HG03457 (cell line): ENCODE data around the gene DAZAP1.

ENCODE experiments used
- ATAC-seq: cut with Tn5 transposase; IDR thresholded peaks from one replicate; pipeline ENCODE4 v1.9.1; 2021; ENCODE audit warnings: moderate number of reproducible peaks; ENCODE audit not compliant: unreplicated experiment

The DAZAP1 gene

DNA sequence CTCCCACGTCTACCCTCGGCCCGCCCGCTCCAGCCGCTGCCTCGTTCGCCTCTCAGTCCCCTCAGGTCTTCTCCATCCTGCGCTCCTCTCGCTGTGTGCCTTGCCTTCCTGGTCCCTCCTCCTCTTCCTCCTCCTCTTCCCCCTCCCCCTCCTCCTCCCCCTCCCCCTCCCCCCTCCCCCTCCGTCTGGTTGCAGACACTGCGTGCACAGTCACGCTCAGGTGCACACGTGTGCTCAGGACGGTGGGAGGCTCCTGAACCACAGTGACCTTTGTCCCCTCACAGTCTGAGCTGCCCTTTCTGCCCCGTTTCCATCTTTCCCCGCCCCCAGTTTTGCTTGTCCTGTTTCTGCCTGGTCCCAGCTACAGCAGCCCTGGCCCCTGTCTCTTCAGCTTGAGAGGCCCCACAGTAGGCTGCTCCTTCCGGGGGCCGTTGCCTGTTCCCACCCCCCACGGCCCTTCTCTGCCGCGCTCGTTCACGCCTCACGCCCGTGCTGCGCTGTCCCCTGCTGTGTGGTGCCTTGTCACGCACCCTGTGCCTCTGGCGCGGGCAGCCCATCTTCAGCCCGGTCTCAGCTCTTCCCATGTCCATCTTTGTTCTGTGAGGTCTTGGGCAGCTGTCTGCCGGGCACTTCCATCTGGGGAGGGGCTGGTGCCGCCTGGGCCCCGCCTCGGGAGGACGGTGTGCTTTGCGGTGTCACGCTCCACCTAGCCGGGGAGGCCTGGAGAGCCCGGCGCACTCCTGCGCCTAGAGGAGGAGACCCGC is 17.0 kb downstream of the DAZAP1 start:
- no peak for ATAC-seq

GRCh38 chr19:1425102-1425837 is 17.9 kb downstream of the DAZAP1 start:
- no peak for ATAC-seq

DNA sequence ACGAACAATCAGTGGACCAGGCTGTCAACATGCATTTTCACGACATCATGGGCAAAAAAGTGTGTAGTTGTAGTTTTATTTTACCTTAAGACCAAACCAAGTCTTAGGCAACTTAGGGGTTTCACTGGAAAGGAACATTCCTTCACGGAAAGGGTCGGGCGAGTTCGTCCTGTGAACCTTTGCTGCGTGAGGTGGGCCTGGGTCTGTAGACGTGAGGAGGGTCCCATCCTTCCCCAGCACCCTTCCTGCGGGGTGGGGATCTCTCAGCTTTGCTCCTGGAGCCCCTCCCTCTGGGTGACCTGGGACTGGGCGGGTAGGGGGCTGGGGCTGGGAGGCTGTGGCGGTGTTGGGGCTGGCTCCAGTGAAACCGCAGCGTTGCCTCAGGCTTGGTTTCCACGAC is 18.5 kb downstream of the DAZAP1 start:
- no peak for ATAC-seq

DNA sequence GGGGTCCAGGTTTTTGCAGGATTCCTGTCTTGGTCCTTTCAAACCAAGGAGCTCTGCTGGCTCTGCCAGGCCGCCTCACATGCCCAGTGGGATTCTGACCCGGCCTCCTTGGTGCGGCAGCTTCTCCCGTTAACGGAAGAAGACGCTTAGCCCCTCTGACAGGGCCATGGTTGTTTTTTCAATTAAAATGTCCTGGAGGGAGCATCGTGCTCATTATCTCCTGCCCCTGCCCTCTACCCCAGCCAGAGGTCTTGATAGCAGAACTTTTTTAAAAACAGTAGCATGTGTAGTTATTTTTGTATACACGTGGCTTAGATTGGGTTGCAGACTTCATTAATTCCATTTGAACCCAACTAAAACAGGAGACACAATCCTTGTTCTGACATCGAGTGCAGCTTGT is 19.4 kb downstream of the DAZAP1 start:
- ATAC-seq, result no peak

DNA sequence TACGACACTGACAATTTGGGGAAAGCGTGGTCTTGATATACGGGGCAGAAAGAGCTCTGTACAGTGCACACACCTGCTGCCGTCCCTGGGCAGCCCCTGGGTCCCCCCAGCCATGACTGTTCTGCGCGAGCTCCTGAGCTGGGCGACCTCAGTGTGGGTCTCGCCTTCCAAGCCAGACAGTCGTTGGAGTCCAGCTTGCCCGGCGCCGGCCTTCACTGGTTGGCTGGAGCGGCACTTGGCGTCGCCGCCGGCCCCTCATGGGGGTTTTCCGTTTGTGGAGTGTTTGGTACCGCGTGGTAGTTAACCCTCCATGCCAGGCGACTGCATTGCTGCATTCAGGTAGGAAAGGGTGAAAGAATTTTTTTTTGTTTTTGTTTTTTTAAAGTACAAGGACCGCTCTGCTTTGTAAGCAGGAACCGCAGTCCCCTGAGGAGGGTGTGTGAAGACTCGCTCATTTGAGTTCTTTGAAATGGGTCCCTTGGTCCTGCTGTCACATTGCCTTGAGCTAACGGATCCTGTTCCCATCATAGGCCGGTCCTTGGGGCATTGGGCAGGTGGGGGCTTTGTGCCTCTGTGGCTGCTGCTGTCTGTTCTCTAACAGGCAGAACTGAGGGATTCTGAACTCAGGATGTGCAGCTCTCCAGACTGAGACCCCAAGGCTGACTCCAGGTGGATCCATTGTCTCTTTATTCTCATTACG is 20.0 kb downstream of the DAZAP1 start:
- ATAC-seq, result no peak

GRCh38 chr19:1428738-1429391 is 21.5 kb downstream of the DAZAP1 start:
- no peak for ATAC-seq

DNA sequence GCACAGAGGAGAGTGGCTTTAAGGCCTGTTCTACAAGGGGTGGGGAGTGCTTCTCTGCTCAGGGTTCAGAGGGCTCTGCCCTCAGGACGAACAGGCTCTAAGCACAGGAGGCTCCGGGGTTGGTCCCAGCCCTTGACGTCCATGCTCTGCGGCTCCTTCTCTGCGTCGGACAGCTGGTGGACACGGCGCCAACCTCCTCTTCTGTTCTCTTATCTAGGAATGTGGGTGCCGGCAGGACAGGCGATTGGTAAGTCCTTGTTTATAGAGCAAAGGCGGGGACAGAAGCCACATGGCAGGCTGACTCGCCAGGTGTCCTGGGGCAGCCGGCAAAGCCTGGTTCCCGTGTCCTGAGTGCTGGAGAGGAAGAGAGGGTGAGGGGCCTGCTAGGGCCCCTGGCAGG is 22.4 kb downstream of the DAZAP1 start:
- ATAC-seq, result no peak

- no peak for ATAC-seq
Measured at GRCh38 chr19:1430246-1430645, 22.9 kb downstream of the DAZAP1 start.

- ATAC-seq, result no peak
Measured at GRCh38 chr19:1431759-1432506, 24.5 kb downstream of the DAZAP1 start.

DNA sequence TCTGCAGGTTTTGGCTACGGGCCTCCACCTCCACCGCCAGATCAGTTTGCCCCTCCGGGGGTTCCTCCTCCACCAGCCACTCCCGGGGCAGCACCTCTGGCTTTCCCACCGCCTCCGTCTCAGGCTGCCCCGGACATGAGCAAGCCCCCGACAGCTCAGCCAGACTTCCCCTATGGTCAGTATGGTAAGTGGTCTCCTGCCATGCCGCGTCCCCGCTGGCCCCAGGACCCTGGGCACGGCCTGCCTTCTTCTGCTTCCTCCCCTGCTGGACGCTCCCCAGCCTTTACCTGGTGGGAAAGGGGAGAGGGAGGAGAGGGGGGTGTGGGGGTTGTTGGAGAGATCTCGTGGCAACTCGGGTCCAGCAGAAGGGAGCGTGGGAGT is 25.1 kb downstream of the DAZAP1 start:
- ATAC-seq, result no peak

DNA sequence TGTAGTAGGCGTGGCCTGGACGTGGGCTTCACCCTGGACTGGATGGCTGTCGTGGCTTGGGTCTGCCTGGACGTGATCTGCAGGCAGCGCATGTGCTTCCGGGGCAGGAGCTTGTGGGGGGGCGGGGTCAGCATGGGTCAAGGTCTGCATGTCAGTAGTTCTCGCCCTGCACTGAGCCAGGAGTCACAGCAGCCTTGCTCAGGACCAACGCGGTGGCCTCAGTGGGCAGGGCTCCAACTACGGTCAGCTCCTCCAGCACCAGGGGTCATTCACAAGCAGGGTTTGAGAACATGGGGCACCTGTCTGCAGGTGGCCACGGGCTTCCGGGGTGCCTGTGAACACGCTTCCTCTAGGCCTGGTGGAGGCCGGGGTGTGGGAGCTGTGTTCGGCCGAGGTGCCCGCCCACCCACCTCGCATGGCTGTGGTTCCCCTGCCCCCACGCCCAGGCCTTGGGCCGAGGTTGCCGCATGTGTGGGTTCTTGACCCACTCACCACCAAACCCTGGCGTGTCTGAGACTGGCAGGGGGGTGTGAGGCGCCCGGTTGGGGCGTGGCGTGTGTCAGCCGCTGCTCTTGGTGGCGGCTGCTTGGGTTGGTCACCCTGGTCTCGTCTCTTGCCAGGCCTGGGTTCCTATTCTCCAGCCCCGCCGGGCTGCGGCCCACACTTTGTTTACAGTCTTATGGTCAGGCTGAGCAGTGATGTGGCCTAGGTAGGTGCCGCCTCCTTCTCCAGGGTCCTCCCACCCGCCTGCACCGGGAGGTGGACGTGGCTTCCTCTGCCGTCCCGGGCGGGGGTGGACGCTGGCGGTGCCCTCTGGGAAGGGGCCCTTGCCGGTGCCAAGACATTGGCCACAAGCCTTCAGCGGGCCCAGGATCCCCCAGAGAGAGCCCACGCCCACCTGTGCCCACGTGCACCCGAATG is 26.0 kb downstream of the DAZAP1 start:
- ATAC-seq, result no peak

GRCh38 chr19:1434040-1434366 is 26.6 kb downstream of the DAZAP1 start:
- ATAC-seq, result no peak

GRCh38 chr19:1434577-1435060 is 27.2 kb downstream of the DAZAP1 start:
- no peak for ATAC-seq

DNA sequence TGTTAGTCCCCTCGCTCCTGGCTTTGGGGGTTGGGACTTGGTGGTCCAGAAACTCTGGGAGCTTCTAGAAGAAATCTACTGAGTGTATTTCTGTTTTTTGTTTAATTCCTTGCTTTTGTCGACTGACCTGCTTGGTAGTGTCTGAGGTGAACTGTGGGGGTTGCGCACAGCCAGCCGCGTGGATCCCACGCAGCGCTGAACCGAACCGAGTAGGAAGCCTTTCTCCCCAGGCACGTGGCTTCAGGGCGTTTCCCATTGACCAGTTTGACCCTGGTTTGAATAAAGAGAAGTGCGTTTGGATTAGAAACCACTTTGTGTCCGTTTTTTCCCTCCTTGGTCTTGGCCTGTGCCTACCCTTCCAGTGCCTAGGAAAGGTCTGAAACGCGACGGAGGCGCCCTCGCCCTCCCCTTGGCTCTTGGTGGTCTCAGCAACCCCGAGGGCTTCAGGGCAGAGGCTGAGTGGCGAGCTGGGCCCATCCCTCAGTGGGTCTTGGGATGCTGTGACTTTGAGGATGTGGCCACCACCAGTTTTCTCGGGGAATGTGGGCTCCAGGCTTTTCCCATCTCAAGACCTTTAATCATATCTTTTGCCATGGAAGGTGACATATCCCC is 28.1 kb downstream of the DAZAP1 start:
- no peak for ATAC-seq

DNA sequence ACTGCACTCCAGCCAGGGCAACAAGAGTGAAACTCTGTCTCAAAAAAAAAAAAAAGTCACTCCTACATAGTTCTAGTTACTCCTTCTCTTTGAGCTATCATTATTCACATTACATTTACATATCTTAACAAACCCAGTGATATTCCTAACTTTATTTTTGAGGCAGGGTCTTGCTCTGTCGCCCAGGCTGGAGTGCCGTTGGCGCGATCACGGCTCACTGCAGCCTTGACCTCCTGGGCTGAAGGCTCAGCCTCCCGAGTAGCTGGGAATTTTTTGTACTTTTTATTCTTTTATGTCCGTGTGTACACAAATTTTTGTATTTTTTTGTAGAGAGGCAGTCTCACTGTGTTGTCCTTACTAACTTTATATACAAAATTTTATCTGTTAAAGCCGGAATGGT is 30.2 kb downstream of the DAZAP1 start:
- no peak for ATAC-seq

DNA sequence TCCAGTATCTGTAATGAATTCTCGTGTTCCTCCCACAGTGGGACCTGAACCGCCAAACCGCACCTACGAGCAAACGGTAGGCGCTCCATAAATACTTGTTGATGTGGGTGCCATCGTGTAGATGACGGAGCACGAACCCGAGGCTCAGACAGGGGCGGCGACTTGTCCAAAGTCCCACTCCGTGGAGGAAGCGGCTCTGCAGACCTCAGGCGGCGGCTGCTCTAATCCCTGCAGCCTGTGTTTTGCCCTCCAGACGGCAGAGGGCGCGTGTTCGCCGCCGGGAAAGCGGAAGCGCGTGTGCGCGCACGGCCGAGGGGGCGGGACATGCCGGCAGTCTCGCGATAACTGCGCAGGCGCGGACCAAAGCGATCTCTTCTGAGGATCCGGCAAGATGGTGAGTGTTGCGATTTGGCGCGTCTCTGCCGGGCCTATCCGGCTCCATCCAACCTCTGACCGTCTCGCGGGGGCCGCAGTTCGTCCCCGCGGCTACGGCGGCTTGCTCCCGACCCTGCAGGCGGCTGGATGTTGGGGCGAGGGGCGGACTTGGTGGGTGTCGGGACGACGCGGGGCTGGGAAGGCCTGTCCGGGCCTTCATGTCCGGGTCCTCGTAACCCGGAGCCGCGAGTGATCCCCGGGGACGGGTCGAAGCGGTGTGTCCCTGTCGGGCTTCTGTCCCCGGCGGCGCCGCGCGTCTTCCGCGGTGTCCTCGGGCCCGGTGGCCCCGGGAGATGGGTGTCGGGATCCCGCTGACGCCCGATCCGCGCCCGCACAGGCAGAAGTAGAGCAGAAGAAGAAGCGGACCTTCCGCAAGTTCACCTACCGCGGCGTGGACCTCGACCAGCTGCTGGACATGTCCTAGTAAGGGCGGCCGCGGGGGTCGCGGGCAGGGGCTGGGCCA is 30.9 kb downstream of the DAZAP1 start, which contains the start of gene RPS15:
RPS15 (plus strand) TSS at position 362 of the 898 bp plus-strand sequence; CDS start at position 392, 30 bp downstream.
- ATAC-seq, result peak; percentile 72

GRCh38 chr19:1438933-1439354 is 31.6 kb downstream of the DAZAP1 start:
- no peak for ATAC-seq
